HCT116 (cell line): ENCODE results near the gene ASGR1. TPM values are rescaled to one million over a fixed set of nuclear protein-coding genes. Genes with fewer than 3 reads are reported as not detected.

Experiments used
- ATAC-seq: fragments of 200-7000 bp; cut with Tn5 transposase; 2 replicates; pipeline ENCODE4 v1.9.1; 2020; ENCODE audit warnings: mild to moderate bottlenecking, moderate library complexity
- BruUV-seq: library from RNA; stranded (reverse); fragments of 400-500 nt; replicated peaks from 2 replicates; lab custom pipeline; 2021; lab: Mats Ljungman, UMichigan
- CTCF ChIA-PET: fragments of 300-600 bp; sonication (Branson Sonifier 250); formaldehyde crosslinking; loops from one replicate; lab custom pipeline; 2021; ENCODE audit warnings: antibody characterized with exemption; lab: Charles Lee
- POLR2A ChIA-PET: fragments of 300-600, 350-600 bp; sonication (Branson Sonifier 250); formaldehyde crosslinking; loops from one replicate; lab custom pipeline; 2021; ENCODE audit warnings: antibody characterized with exemption; lab: Charles Lee
- RAD21 ChIA-PET, 2 experiments: fragments of 300-600 bp; sonication (Branson Sonifier 250); formaldehyde crosslinking; loops; one replicate each; lab custom pipeline; 2023; ENCODE audit warnings: low total read pairs in 2 of 2; ENCODE audit not compliant: uncharacterized antibody in 2 of 2, unreplicated experiment in 2 of 2, low non-redundant PET in 1 of 2; lab: Charles Lee
- DNase-seq: peaks from one replicate; pipeline ENCODE4 v3.0.0-alpha.2; 2010; ENCODE audit warnings: low read depth, low spot score
- H2AFZ ChIP-seq: fragments of 200-600 bp; shearing (Covaris generic), sonication (generic); 2 replicates; pipeline ENCODE4 v1.6.1; 2017; ENCODE audit warnings: low read depth, mixed run types, mixed read lengths, antibody characterized with exemption, low read length; ENCODE audit not compliant: poor library complexity, severe bottlenecking
- H3K27ac ChIP-seq: 2 replicates; pipeline ENCODE4 v1.5.1; 2012; ENCODE audit warnings: low read depth, low read length
- H3K27me3 ChIP-seq: fragments of 200-600 bp; sonication (generic); 2 replicates; pipeline ENCODE4 v1.6.1; 2016; ENCODE audit warnings: mixed run types, low read length, mixed read lengths; ENCODE audit not compliant: insufficient read depth
- H3K36me3 ChIP-seq, 2 experiments: fragments of 200-500 bp in 1 of 2; fragments of 200-600 bp in 1 of 2; sonication (Bioruptor generic) in 1 of 2; sonication (generic) in 1 of 2; 2 replicates each; pipeline versions ENCODE4 v1.5.1 to v1.6.1; 2014 to 2016; ENCODE audit warnings: low read length in 2 of 2, inconsistent platforms in 1 of 2, mixed read lengths in 1 of 2, mixed run types in 1 of 2; ENCODE audit not compliant: insufficient read depth in 2 of 2, control insufficient read depth in 1 of 2
- H3K4me1 ChIP-seq, 2 experiments: fragments of 200-600 bp in 1 of 2; sonication (generic) in 1 of 2; 2 replicates each; pipeline versions ENCODE4 v1.5.1 to v1.6.1; 2012 to 2017; ENCODE audit warnings: low read length in 2 of 2, inconsistent platforms in 1 of 2, mild to moderate bottlenecking in 1 of 2, mixed read lengths in 1 of 2, mixed run types in 1 of 2, moderate library complexity in 1 of 2; ENCODE audit not compliant: insufficient read depth in 2 of 2, control insufficient read depth in 1 of 2
- H3K4me2 ChIP-seq: fragments of 200-600 bp; sonication (generic); 2 replicates; pipeline ENCODE4 v1.6.1; 2017; ENCODE audit warnings: mixed run types, low read length, mixed read lengths
- H3K4me3 ChIP-seq, 2 experiments: fragments of 200-600 bp in 1 of 2; sonication (generic) in 1 of 2; replicated peaks in 1 of 2; 2 replicates each; pipeline ENCODE4 v1.5.1; 2011 to 2016; ENCODE audit warnings: low read length in 2 of 2, control low read depth in 1 of 2, low read depth in 1 of 2, mild to moderate bottlenecking in 1 of 2, mixed read lengths in 1 of 2, mixed run types in 1 of 2
- H3K79me2 ChIP-seq: fragments of 200-600 bp; sonication (generic); 2 replicates; pipeline ENCODE4 v1.6.1; 2017; ENCODE audit warnings: mild to moderate bottlenecking, mixed run types, low read length, moderate library complexity, mixed read lengths; ENCODE audit not compliant: insufficient read depth
- H3K9ac ChIP-seq: fragments of 200-600 bp; sonication (generic); 2 replicates; pipeline ENCODE4 v1.6.1; 2016; ENCODE audit warnings: low read length, mixed read lengths
- H3K9me2 ChIP-seq: fragments of 200-600 bp; sonication (generic), shearing (Covaris generic); 2 replicates; pipeline ENCODE4 v1.6.1; 2017; ENCODE audit warnings: mixed run types, mild to moderate bottlenecking, moderate library complexity; ENCODE audit not compliant: insufficient read depth
- H3K9me3 ChIP-seq, 2 experiments: fragments of 200-500 bp in 1 of 2; fragments of 200-600 bp in 1 of 2; sonication (Bioruptor generic) in 1 of 2; sonication (generic) in 1 of 2; 2 replicates each; pipeline ENCODE4 v1.6.1; 2014 to 2017; ENCODE audit warnings: low read length in 2 of 2, mixed read lengths in 2 of 2, inconsistent platforms in 1 of 2, low read depth in 1 of 2, mild to moderate bottlenecking in 1 of 2, mixed run types in 1 of 2, moderate library complexity in 1 of 2; ENCODE audit not compliant: control insufficient read depth in 1 of 2, insufficient read depth in 1 of 2
- H4K20me1 ChIP-seq: fragments of 200-600 bp; sonication (generic), shearing (Covaris generic); 2 replicates; pipeline ENCODE4 v1.6.1; 2017; ENCODE audit warnings: mixed run types, mild to moderate bottlenecking, moderate library complexity; ENCODE audit not compliant: insufficient read depth
- CTCF ChIP-seq, 3 experiments: fragments of 200-600 bp in 1 of 3; sonication (generic) in 1 of 3; IDR thresholded peaks in 2 of 3; conservative IDR thresholded peaks in 1 of 3; 2 replicates each; pipeline ENCODE4 v1.5.1; 2012 to 2017; ENCODE audit warnings: low read depth in 2 of 3, low read length in 2 of 3, antibody characterized with exemption in 1 of 3, borderline replicate concordance in 1 of 3, control low read depth in 1 of 3, mild to moderate bottlenecking in 1 of 3, mixed read lengths in 1 of 3, mixed run types in 1 of 3, moderate library complexity in 1 of 3; ENCODE audit not compliant: insufficient read depth in 1 of 3
- EZH2phosphoT487 ChIP-seq: fragments of 200-600 bp; IDR thresholded peaks from 2 replicates; pipeline ENCODE4 v1.6.1; 2018; ENCODE audit warnings: antibody characterized with exemption, borderline replicate concordance
- FOSL1 ChIP-seq: IDR thresholded peaks from 2 replicates; pipeline ENCODE4 v1.6.1; 2012; ENCODE audit warnings: low read depth
- JUND ChIP-seq: IDR thresholded peaks from 2 replicates; pipeline ENCODE4 v1.6.1; 2012
- MAX ChIP-seq: IDR thresholded peaks from 2 replicates; pipeline ENCODE4 v1.6.1; 2012
- POLR2A ChIP-seq: IDR thresholded peaks from 2 replicates; pipeline ENCODE4 v1.7.0; 2011; ENCODE audit warnings: borderline replicate concordance; ENCODE audit not compliant: insufficient read depth, insufficient read length; ENCODE audit errors: extremely low read depth
- SIN3A ChIP-seq: IDR thresholded peaks from 2 replicates; pipeline ENCODE4 v1.6.1; 2012; ENCODE audit warnings: low read depth
- SP1 ChIP-seq: IDR thresholded peaks from 2 replicates; pipeline ENCODE4 v1.6.1; 2012; ENCODE audit warnings: low read depth
- SRF ChIP-seq: IDR thresholded peaks from 2 replicates; pipeline ENCODE4 v1.6.1; 2012; ENCODE audit warnings: low read depth
- YY1 ChIP-seq: IDR thresholded peaks from 2 replicates; pipeline ENCODE4 v1.6.1; 2011; ENCODE audit warnings: low read length, low read depth, moderate library complexity, mild to moderate bottlenecking; ENCODE audit not compliant: insufficient replicate concordance; ENCODE audit errors: extremely low read depth
- ZBTB33 ChIP-seq: IDR thresholded peaks from 2 replicates; pipeline ENCODE4 v1.6.1; 2011; ENCODE audit warnings: mild to moderate bottlenecking, low read length, moderate library complexity; ENCODE audit not compliant: insufficient replicate concordance; ENCODE audit errors: extremely low read depth
- ZFX ChIP-seq: fragments of 450-650 bp; IDR thresholded peaks from 2 replicates; pipeline ENCODE4 v1.6.1; 2017
- ZNF274 ChIP-seq: fragments of 200-500 bp; sonication (Bioruptor generic); IDR thresholded peaks from 2 replicates; pipeline ENCODE4 v1.6.1; 2014; ENCODE audit warnings: mild to moderate bottlenecking, low read depth, low read length, inconsistent platforms
- intact Hi-C: fragments of 100-400 bp; cut with micrococcal nuclease; formaldehyde crosslinking; loops from 2 replicates; pipeline ENCODE4 v1.10.0; 2022
- total RNA-seq: library from RNA; stranded (reverse); gene quantifications from one replicate; pipeline ENCODE4 v1.2.1, GENCODE V29; 2021; ENCODE audit not compliant: unreplicated experiment

The ASGR1 gene
- total RNA-seq, 1 experiment from 2014 or later = 1.2 TPM

GRCh38 chr17:7228920-7229319 is 49.8 kb upstream of the ASGR1 start:
- BruUV-seq = no TSS peak
- intact Hi-C loops = no loop called here
- H3K36me3 ChIP-seq = peaks cover 43 to 47% of the 10 kb centered on the region in 2 experiments
- no peaks in the 10 kb centered on the region for H3K9me2 ChIP-seq
- ChIA-PET RAD21 (no interaction called here), CTCF (interaction anchor here (1.5 kb wide), 1 partner anchor 8 kb away, joined by 4 read pairs; no protein-coding TSS in a partner anchor), POLR2A (no interaction called here)
- H2AFZ ChIP-seq = no peak overlapping the region
- peaks cover 4% of the 10 kb centered on the region; the same call in 1 of the 2 replicates for H4K20me1 ChIP-seq
- H3K4me2 ChIP-seq = no peak overlapping the region
- no peak overlapping the region for H3K27ac ChIP-seq
- no peak overlapping the region for H3K9ac ChIP-seq
- TF ChIP-seq FOSL1 = no peak
- no peak for TF ChIP-seq SIN3A
- no peak for TF ChIP-seq JUND
- no peak for TF ChIP-seq SP1
- TF ChIP-seq EZH2phosphoT487 = no peak
- no peak for TF ChIP-seq ZNF274
- TF ChIP-seq ZFX = no peak
- no peak for TF ChIP-seq MAX
- no peak for TF ChIP-seq ZBTB33
- no peak for TF ChIP-seq CTCF (IDR thresholded peaks at IDR 0.05 in 2 of 3, conservative IDR thresholded peaks at IDR 0.05 in 1 of 3; ENCODE audit: borderline replicate concordance in 1 of 3, insufficient read depth in 1 of 3, low read depth in 2 of 3, low read length in 2 of 3)
- TF ChIP-seq SRF = no peak
- no peak for TF ChIP-seq POLR2A
- TF ChIP-seq YY1 = no peak
- no peak for ATAC-seq
- peaks cover 47% of the 10 kb centered on the region for H3K79me2 ChIP-seq
- H3K27me3 ChIP-seq = no peaks in the 10 kb centered on the region
- DNase-seq = no peak
- H3K9me3 ChIP-seq = no peaks in the 10 kb centered on the region
- H3K4me1 ChIP-seq = peaks cover 6 to 31% of the 10 kb centered on the region in 2 experiments; a peak in 3 of 4 replicates
- no peak overlapping the region for H3K4me3 ChIP-seq
